GM21825 (cell line): ENCODE results near the gene CA6.
"Not testable (repeated sequence)": the region's sequence is repeated elsewhere in the genome, so short reads cannot be mapped to it uniquely, and the experiment has no call there.

ENCODE experiments used
- ATAC-seq: cut with Tn5 transposase; IDR thresholded peaks from one replicate; pipeline ENCODE4 v1.9.1; 2021; ENCODE audit warnings: mild to moderate bottlenecking, moderate library complexity; ENCODE audit not compliant: unreplicated experiment

CA6 gene

DNA sequence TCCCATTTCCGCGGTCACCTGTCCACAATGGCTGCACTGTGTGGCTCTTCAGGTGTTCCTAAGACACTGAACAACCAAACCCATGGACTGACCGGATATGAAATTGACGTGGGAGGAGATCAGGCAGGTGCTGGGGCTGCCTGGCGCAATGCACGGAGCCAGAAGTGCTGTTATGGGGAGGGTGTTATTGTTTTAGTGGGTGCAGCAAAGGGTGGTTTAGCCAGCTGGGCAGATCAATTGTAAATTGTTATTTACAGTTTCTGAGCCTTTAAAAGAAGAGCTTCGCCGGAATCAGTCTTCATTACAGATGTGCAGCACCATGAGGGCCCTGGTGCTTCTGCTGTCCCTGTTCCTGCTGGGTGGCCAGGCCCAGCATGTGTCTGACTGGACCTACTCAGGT is at the start of gene CA6:
CA6 (plus strand) TSS at position 301 of the 400 bp plus-strand sequence; CDS start at position 320, 19 bp downstream.
- ATAC-seq, result no peak

DNA sequence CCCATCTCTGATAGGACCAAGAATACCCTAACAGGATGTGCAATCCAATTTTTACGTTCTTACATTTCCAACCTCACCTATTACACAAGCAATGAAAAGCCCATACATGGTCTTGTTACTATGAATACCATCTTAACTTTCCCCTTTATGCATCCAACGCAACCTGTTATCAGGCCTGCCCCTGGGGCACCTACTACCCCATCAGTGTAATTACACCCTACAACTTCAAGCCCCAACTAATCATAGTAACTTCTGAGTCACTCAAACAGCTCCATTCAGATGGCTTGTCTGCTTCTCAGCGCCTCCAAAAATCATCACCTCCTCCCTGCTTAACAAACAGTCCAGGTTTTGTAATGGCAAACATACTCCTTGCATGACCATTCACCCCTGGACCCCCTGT is 48.9 kb upstream of the CA6 start:
- ATAC-seq, result not testable (repeated sequence)

DNA sequence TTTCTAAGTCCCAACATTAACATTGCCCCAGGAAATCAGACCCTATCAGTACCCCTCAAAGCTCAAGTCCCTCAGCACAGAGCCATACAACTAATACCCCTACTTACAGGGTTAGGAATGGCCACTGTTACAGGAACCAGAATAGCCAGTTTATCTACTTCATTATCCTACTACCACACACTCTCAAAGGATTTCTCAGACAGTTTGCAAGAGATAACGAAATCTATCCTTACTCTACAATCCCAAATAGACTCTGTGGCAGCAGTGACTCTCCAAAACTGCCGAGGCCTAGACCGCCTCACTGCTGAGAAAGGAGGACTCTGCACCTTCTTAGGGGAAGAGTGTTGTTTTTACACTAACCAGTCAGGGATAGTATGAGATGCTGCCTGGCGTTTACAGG is 48.2 kb upstream of the CA6 start:
- not testable (repeated sequence) for ATAC-seq

DNA sequence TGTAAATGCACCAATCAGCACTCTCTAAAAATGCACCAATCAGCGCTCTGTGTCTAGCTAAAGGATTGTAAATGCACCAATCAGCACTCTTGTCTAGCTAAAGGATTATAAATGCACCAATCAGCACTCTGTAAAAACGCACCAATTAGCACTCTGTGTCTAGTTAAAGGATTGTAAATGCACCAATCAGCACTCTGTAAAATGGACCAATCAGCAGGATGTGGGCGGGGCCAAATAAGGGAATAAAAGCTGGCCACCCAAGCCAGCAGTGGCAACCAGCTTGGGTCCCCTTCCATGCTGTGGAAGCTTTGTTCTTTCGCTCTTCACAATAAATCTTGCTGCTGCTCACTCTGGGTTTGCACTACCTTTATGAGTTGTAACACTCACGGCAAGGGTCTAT is 47.2 kb upstream of the CA6 start:
- ATAC-seq, result not testable (repeated sequence)

DNA sequence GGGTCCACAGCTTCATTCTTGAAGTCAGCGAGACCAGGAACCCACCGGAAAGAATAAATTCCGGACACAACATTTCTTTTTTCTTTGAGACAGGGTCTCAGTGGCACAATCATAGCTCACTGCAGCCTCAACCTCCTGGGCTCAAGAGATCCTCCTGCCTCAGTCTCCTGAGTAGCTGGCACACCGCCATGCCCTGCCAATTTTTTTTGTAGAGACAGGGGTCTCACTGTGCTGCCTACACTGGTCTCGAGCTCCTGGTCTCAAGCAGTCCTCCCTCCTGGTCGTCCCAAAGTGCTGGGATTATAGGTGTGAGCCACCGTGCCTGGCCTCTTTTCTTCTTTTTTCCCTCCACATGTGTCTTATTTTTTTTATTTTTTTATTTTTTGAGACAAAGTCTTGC is 46.6 kb upstream of the CA6 start:
- no peak for ATAC-seq

DNA sequence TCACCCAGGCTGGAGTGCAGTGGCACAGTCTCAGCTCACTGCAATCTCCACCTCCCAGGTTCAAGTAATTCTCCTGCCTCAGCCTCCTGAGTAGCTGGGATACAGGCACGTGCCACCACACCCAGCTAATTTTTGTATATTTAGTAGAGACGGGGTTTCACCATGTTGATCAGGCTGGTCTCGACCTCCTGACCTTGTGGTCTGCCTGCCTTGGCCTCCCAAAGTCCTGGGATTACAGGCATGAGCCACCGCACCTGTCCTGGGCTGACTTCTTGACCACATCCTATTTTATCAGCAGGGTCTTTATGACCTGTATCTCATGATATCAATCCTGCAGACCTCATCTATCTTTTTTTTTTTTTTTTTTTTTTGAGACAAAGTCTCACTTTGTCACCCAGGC is 45.0 kb upstream of the CA6 start:
- ATAC-seq, result not testable (repeated sequence)

DNA sequence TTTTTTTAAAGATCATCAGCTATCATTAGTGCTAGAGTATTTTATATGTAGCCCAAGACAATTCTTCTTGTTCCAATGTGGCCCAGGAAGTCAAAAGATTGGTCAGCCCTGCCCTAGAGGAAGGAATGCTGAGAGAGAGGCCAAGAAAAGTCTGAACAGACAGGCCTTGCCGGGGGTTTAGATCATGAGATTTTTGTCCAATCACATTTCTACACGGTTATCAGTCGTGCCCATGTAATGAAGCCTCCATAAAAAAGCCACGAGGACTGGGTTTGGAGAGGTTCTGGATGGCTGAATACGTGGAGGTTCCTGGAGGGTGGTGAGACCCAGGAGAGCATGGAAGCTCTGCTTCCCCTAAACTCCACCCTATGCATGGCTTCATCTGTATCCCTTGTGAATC is 42.9 kb upstream of the CA6 start:
- ATAC-seq, result no peak

DNA sequence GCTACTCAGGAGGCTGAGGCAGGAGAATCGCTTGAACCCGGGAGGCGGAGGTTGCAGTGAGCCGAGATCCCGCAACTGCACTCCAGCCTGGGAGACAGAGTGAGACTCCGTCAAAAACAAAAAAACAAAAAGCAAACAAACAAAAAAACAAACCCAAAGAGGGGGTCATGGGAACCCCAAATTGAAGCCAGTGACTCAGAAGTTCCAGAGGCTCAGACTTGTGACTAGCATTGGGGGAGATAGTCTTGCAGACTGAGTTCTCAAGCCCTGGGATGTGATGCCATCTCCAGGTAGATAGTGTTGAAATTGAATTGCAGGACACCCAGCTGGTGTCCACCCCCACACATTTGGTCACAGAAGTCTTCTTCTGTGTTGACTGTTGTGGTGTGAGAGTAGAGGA is 42.3 kb upstream of the CA6 start:
- no peak for ATAC-seq

DNA sequence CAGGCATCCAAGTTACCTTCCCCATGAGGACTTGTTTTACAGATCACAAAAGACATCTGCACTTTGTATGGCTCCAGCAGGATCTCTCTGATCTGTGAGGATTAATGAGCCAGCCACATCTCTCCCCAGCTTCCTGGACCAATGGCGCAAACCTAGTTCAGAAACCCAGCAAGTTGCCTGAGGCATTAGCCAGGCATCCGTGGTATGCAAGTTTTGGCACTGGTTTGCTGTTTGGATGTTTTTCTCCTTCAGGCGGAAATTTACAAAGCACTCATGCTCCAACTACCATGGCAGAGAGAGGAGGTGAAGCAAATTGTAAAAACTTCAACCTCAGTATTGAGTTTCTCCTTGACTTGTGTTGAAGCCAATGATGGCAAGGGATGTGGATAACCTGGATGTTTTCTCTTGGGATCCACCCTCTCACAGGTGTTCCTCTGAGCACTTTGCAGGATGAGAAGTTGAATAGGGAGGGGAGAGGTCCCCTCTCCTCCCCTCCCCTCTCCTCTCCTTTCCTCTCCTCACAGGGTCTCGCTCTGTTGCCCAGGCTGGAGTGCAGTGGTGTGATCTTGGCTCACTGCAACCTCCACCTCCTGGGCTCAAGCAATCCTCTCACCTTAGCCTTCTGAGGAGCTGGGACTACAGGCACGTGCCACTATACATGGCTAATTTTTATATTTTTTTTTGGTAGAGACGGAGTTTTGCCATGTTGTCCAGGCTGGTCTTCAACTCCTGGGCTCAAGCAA is 41.6 kb upstream of the CA6 start:
- no peak for ATAC-seq

DNA sequence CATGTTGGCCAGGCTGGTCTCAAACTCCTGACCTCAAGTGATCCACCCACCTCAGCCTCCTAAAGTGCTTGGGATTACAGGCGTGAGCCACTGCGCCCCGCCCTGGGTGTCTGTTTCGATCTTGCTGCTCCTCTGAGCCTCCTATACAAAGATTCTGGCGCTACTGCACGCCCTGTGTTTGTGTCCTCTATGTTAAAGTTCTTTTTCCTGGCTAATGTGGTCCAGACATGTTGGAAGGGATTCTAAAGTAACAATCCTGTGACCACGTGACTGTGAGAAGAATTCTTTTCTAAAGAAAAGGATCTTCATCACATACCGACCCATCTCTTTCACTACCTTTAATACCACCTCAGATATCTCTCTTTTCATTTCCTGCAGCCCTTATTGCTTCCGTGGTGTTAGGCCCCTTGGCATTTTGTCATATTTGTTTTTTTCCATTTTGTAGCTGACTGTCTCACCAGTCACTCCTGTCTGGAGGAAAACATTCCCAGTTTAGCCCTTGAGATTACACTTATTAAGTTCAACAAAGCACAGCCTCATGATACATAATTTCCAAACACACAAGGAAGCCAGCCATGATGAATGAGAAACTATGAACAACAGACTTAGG is 40.0 kb upstream of the CA6 start:
- ATAC-seq, result no peak

DNA sequence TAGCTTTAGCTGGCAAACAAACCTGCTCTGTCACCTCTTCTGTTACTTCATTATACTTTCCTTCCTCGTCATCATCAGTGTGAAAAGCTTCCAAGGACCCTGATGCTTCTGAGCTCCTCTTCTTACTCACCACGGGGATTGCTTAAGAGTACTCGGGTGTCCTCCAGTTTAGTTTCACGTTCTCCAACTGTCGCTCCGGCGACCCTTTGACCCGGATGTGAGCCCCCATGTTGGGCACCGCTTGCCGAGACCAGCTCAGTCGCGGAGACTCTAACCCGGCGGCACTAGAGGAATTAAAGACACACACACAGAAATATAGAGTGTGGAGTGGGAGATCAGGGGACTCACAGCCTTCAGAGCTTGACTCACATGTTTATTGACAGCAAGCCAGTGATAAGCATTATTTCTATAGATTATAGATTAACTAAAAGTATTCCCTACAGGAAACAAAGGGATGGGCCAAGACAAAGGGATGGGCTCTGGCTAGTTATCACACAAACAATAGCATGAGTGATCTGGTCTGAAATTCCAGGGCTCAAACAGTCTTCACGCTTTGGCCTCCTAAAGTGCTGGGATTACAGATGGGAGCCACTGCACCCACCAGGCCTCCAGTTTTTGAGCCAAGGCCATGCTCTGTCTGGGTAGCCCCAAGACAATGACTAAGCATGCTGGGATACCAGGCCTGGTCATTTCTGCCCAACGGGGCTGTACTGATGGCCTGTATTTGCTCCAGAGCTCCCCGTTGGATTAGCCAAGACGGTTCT is 37.1 kb upstream of the CA6 start:
- no peak for ATAC-seq

DNA sequence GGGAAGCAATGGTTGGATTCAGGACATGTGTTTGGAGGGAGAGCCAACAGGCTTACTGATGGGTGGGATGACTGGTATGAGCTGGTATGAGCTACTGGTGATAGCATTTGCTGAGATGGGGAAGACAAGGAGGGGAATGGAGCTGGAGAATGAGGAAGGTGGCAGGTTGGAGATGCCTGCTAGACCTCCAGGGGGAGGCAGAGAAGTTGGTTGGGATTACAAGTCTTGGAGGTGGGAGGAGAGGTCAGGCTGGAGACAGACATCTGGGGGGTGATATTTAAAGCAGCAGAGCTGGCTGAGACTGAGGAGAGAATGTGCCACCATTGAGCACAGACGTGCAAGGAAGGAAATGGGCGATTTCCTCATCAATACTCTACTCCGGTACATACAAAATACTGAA is 35.3 kb upstream of the CA6 start:
- no peak for ATAC-seq

DNA sequence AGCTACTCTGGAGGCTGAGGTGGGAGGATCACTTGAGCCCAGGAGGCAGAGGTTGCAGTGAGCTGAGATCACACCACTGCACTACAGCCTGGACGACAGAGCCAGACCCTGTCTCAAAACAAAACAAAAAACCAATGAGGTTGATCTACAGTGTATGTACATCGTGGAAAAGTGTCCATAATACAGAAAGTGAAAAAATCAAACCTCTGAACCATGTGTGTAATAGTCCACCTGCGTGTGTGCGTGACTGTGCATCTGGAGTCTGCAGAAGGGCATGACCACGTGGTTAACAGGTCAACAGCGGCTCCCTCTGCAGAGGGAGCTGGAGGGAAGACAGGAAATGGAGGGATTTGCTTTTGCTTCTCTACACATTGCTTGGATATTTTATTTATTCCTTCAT is 34.8 kb upstream of the CA6 start:
- no peak for ATAC-seq

DNA sequence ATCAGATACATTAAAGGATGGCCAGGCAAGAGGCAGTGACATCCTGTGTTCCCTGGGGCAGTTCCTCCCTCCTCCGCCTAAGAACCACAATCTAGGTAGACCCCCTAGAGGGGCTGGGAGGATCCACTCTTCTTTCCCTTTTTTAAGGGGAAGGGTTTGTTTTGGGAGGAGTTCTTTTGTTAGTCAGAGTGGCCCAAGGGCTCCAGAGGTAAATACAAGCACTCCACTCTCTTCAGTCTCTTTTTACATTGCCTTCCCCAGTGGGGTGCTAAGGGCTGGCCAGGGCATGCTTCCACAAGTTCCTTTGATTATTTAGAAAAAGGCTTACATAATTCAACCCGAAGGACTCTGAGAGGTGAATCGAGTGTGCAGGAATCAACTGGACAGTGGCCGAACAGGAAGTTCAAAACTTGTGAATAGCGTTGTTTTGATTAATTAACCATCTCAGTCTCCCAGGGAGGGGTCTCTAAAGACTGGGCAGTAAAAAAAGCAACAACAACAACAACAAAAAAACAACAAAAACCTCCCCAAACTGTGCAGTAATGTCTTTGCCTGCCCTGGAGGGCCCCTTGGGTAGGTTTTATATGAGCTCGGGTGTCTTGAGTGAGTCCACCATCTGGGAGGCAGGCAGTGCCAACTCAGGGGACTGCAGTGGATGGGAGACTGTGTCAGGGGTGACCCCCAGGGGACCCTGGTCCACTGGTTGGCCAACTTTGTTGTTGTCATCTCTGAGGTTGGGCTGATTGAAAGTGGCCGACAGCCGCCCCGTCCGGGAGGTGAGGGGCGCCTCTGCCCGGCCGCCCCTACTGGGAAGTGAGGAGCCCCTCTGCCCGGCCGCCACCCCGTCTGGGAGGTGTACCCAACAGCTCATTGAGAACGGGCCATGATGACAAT is 34.0 kb upstream of the CA6 start:
- ATAC-seq, result no peak

DNA sequence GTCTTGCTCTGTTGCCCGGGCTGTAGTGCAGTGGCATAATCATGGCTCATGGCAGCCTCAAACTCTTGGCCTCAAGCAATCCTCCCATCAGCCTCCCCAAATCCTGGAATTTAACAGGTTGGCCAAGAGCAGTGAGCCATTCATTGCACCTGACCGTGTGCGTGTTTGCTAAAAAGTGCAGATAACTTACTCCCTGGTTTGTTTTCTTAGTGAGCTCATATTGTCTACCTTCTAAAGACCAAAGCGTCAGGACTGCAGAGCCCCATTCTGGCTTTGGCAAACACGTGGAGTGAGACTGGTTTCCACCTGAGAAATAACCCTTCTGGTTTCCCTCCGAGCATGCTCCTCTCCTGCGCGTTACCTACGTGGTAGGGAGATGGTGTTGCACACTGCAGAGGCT is 32.2 kb upstream of the CA6 start:
- no peak for ATAC-seq

DNA sequence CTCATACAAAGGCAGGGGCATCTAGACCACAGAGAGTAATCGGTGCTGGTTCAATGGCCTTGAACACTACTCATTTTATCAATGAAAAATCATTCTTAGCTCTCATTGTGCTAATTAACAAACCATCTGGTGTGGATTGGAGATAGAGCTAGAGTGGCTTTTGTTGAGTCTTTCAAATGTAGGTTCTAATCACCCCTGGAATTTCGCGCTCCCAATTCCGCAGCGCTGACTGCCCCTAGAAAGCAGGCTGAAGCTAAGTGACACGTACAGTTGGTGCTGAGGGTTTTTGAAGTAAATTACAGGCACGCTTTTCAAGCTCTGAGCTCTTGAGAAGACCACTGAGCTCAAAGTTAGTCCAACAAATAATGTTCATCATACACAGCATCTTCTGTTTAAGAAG is 31.2 kb upstream of the CA6 start:
- ATAC-seq, result no peak

DNA sequence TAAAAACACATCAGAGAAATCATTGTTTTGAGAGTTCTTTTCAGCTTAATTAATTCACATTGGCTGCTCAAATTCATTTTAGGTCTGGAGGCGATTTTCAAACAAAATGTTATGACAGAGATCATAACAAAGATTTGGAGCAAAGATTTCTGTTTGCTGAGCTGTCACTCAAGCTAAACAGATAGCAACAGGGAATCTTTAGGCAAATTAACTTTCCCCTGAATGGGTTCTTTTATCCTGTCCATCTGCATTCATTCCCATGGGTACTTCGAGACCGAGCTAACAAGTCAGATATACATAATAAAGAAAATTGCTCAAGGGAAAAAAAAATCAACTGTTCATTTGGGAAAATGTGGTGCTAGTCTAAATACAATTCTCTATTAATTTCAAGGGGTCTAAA is 30.2 kb upstream of the CA6 start:
- ATAC-seq, result no peak

DNA sequence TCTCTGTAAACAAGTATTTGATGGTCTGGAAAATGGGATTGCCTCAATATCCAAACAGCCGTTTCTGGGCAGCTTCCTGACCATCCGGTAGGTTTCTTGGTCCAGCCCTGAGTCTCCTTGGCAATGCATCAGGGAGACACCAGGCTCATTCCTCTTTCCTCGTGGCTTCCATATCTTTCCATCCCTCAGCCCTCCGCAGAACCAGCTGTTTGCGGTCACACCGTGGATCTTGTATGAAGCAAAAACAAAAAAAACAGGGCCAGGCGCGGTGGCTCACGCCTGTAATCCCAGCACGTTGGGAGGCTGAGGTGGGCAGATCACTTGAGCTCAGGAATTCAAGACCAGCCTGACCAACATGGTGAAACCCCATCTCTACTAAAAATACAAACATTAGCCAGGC is 28.1 kb upstream of the CA6 start:
- not testable (repeated sequence) for ATAC-seq

DNA sequence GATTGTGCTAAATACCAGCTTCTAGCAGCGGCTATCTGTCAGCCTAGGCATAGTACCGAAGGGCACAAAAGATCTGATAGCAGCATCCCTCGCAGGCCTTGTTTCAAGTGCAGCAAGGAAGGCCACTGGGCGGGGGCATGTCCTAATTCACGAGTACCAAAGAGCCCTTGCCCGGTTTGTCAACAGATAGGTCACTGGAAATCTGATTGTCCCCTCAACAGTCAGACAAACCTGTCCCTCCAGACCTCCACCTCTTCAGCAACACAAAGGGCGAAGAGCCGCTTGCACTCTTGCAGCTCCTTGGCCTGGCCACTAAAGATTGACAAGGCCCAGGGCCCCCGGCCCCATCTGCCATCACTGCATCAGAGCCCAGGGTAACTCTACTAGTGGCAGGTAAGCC is 22.7 kb upstream of the CA6 start:
- no peak for ATAC-seq

DNA sequence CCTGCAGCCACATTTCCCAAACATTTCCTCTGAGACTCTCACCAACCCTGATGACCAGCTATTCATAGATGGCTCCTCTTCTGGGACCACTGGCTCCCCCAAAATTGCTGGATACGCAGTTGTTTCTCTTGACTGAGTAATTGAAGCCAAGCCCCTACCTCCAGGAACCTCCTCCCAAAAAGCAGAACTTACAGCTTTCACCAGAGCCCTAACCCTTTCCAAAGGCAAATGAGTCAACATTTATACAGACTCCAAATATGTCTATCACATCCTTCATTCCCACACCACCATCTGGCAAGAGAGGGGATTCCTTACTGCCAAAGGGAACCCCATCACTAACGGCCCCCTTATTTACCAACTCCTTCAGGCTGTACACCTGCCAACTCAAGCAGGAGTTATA is 20.3 kb upstream of the CA6 start:
- ATAC-seq, result no peak

DNA sequence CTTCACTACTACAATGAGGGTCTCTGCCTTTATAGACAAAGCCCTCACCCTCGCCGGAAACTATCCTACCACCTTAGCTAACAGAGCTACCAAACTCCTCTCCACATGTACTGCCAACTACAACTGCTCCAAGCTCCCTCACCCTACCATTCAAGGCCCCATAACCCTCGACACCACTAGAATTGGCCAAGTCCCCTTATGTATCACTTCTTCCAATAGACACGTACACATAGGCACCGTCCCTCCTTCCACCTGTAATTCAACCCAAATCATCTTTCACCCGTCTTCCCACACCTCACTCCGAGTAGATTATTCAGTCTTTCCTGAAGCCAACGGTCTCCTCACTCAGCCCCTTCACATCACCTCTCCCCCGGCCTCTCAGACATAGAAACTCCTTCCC is 19.7 kb upstream of the CA6 start:
- ATAC-seq, result no peak
